Heart left ventricle (tissue), 16 donors: Measurements from ENCODE around the gene VAPB. TPM values are rescaled to one million over a fixed set of nuclear protein-coding genes. Genes with fewer than 3 reads are reported as not detected.

ENCODE experiments used
- ATAC-seq, 4 donors: fragments of 200-7000 bp; cut with Tn5 transposase; one replicate each; pipeline ENCODE4 v1.9.1; 2020 to 2022; ENCODE audit warnings: moderate library complexity in 4 of 4, mild to moderate bottlenecking in 3 of 4, moderate number of reproducible peaks in 1 of 4
- DNase-seq, 5 donors: peaks; one replicate each; pipeline ENCODE4 v3.0.0-alpha.2; 2020
- H3K27ac ChIP-seq, 12 donors: fragments of 200-600 bp; sonication (generic) in 4 of 12; one replicate each; pipeline versions ENCODE4 v1.5.0 to v1.8.0; 2016 to 2022; ENCODE audit warnings: mild to moderate bottlenecking in 2 of 12
- H3K27me3 ChIP-seq, 9 donors: fragments of 200-600 bp; sonication (generic) in 2 of 9; one replicate each; pipeline versions ENCODE4 v1.5.1 to v1.8.0; 2016 to 2022; ENCODE audit warnings: mild to moderate bottlenecking in 3 of 9
- H3K36me3 ChIP-seq, 9 donors: fragments of 200-600 bp; sonication (generic) in 2 of 9; one replicate each; pipeline versions ENCODE4 v1.5.0 to v1.8.0; 2018 to 2022; ENCODE audit warnings: mild to moderate bottlenecking in 2 of 9
- H3K4me1 ChIP-seq, 12 donors: fragments of 200-600 bp; sonication (generic) in 4 of 12; one replicate each; pipeline versions ENCODE4 v1.5.0 to v1.8.0; 2016 to 2022; ENCODE audit warnings: mild to moderate bottlenecking in 3 of 12
- H3K4me3 ChIP-seq, 12 donors: fragments of 200-600 bp; sonication (generic) in 4 of 12; one replicate each; pipeline versions ENCODE4 v1.5.0 to v1.8.0; 2017 to 2022; ENCODE audit warnings: mild to moderate bottlenecking in 9 of 12, moderate library complexity in 4 of 12
- H3K9me3 ChIP-seq, 12 donors: fragments of 200-600 bp; sonication (generic) in 4 of 12; one replicate each; pipeline versions ENCODE4 v1.5.0 to v1.8.0; 2016 to 2022; ENCODE audit warnings: mild to moderate bottlenecking in 1 of 12
- CTCF ChIP-seq, 12 donors: fragments of 200-600 bp; sonication (generic) in 4 of 12; IDR thresholded peaks; one replicate each; pipeline versions ENCODE4 v1.5.0 to v1.8.0; 2018 to 2022; ENCODE audit warnings: antibody characterized with exemption in 12 of 12, mild to moderate bottlenecking in 5 of 12
- POLR2A ChIP-seq, 2 donors: fragments of 450-650 bp; IDR thresholded peaks; one replicate each; pipeline ENCODE4 v1.6.1; 2017; ENCODE audit warnings: antibody characterized with exemption in 2 of 2, mild to moderate bottlenecking in 2 of 2, moderate library complexity in 2 of 2
- WGBS, 4 donors: extraction: QIAGEN DNeasy Blood & Tissue Kit in 2 of 4; methylation state at CpG; one replicate each; pipeline versions ENCODE4 v1.1.5 to v1.1.7; 2013 to 2018; 5-methylcytosine and 5-hydroxymethylcytosine counted together
- intact Hi-C, 10 donors: fragments of 100-400 bp; cut with DNase I; formaldehyde crosslinking; loops; one replicate each; pipeline versions ENCODE4 v1.11.1 to v1.14.2; 2022
- polyA plus RNA-seq, 2 donors: library from polyadenylated mRNA; stranded (reverse); fragments of 200-250 nt; gene quantifications; one replicate each; pipeline ENCODE4 v1.2.3, GENCODE V29; 2013
- total RNA-seq, 9 donors: library from RNA; depleted of rRNA in 2 of 9; stranded (reverse); fragments of >200 nt in 2 of 9; fragmentation: NEBNext Ultra II Directional in 3 of 9; extraction: Animal tissue kit (Norgen Biotek cat#: 25700) in 3 of 9; gene quantifications; one replicate each; pipeline versions ENCODE4 v1.1.0 to v1.2.4, GENCODE V29; 2016 to 2023
- donor health status: ischemic (EF 13 %, LVEDD 7.1; RV severe dilation, severe dysfunction).
- donor health status: healthy with polysubstance abuse.
- donor health status: DM: no; HTN: yes; CAD: no.
- donor health status: DM: no; HTN: no; CAD: no.
- donor health status: ischemic (EF 25% LVEDD 6.9; RV normal size, moderate dysfunction).
- donor health status: ischemic (EF 25% LVEDD 5.7; RV mildly dilated, moderate dysfunction).
- donor health status: healthy.
- donor health status: DM: yes; HTN: yes; CAD: no.
- donor health status: ischemic (EF 35%, LVEDD 5.7; RV mildly dilated, moderate dysfunction).
- donor health status: nonischemic (EF 11% LVEDD 7.7; RV severe dilation, severe dysfunction).
- donor health status: DM: yes; HTN: yes; CAD: no.
- donor health status: PGD.
- donor health status: ischemic (EF 29% LVEDD 5.4; RV normal size, mild dysfunction).
- donor health status: nonischemic (EF 23%, LVEDD 6.1; RV moderate dilation, normal function).

VAPB gene
- total and polyA plus RNA-seq, 11 donors = 25.7 to 76.1 (median 62.7) TPM

GRCh38 chr20:58458342-58459057, 69.5 kb downstream of the VAPB start:
- H3K27me3 ChIP-seq = no peaks in the 10 kb centered on the region
- no peaks in the 10 kb centered on the region for H3K4me1 ChIP-seq
- DNase-seq = no peak
- intact Hi-C loops = no loop called here
- peaks cover 0 to 13% (median 0%) of the 10 kb centered on the region in 12 donors for H3K9me3 ChIP-seq
- no peak for ATAC-seq
- H3K36me3 ChIP-seq = no peaks in the 10 kb centered on the region
- 87 to 93% (median 90%) methylated on average over 16 of the region's 16 CpGs for WGBS, 4 donors
- H3K27ac ChIP-seq = no peak overlapping the region
- no peak for TF ChIP-seq CTCF (IDR thresholded peaks at IDR 0.05)
- TF ChIP-seq POLR2A (IDR thresholded peaks at IDR 0.05) = no peak
- H3K4me3 ChIP-seq = no peak overlapping the region

- Histone ChIP-seq H3K27me3 (no peaks in the 10 kb centered on the region), H3K36me3 (no peaks in the 10 kb centered on the region), H3K9me3 (peaks cover 0 to 10% (median 0%) of the 10 kb centered on the region in 12 donors), H3K4me1 (no peaks in the 10 kb centered on the region), H3K4me3 (no peak overlapping the region), H3K27ac (no peak overlapping the region)
- no peak for TF ChIP-seq CTCF (IDR thresholded peaks at IDR 0.05)
- TF ChIP-seq POLR2A (IDR thresholded peaks at IDR 0.05) = no peak
- 90 to 100% (median 95%) methylated on average over 5 of the region's 5 CpGs for WGBS, 4 donors
- DNase-seq (no peak), ATAC-seq (peak in 1 of 4 donors; percentile 21)
- intact Hi-C loops = no loop called here
These were observed 70.2 kb downstream of the VAPB start for GRCh38 chr20:58459058-58459750.

- H3K27ac ChIP-seq = no peak overlapping the region
- intact Hi-C loops = no loop called here
- 96 to 100% (median 97%) methylated on average over 16 to 25 of the region's 25 CpGs for WGBS, 4 donors
- H3K27me3 ChIP-seq = peaks cover 0 to 3% (median 0%) of the 10 kb centered on the region in 9 donors
- no peaks in the 10 kb centered on the region for H3K4me1 ChIP-seq
- DNase-seq (no peak), ATAC-seq (no peak)
- H3K4me3 ChIP-seq = no peak overlapping the region
- no peaks in the 10 kb centered on the region for H3K36me3 ChIP-seq
- no peaks in the 10 kb centered on the region for H3K9me3 ChIP-seq
- no peak for TF ChIP-seq POLR2A (IDR thresholded peaks at IDR 0.05)
- no peak for TF ChIP-seq CTCF (IDR thresholded peaks at IDR 0.05)
These were observed 72.1 kb downstream of the VAPB start for GRCh38 chr20:58461104-58461503.

GRCh38 chr20:58461899-58462298, 72.9 kb downstream of the VAPB start:
- intact Hi-C loops = no loop called here
- Histone ChIP-seq H3K4me1 (no peaks in the 10 kb centered on the region), H3K27ac (no peak overlapping the region), H3K9me3 (no peaks in the 10 kb centered on the region), H3K4me3 (no peak overlapping the region), H3K36me3 (no peaks in the 10 kb centered on the region), H3K27me3 (peaks cover 0 to 3% (median 0%) of the 10 kb centered on the region in 9 donors)
- no peak for TF ChIP-seq POLR2A (IDR thresholded peaks at IDR 0.05)
- no peak for TF ChIP-seq CTCF (IDR thresholded peaks at IDR 0.05)
- ATAC-seq (no peak), DNase-seq (no peak)
- WGBS, 4 donors = 94 to 96% (median 96%) methylated on average over 6 of the region's 6 CpGs
